PC-3 (cell line): ENCODE measurements around the gene FEM1A. TPM values are rescaled to one million over a fixed set of nuclear protein-coding genes. Genes with fewer than 3 reads are reported as not detected.
A peak's percentile ranks its signal among the peaks of the same experiment; 100 is the strongest.

Source experiments
- ATAC-seq: fragments of 200-7000 bp; cut with Tn5 transposase; 2 replicates; pipeline ENCODE4 v1.9.1; 2020; ENCODE audit warnings: mild to moderate bottlenecking, moderate library complexity
- BruUV-seq: library from RNA; stranded (reverse); fragments of 400-500 nt; replicated peaks from 2 replicates; lab custom pipeline; 2021; lab: Mats Ljungman, UMichigan
- CTCF ChIA-PET: fragments of 300-600 bp; sonication (Branson Sonifier 250); formaldehyde crosslinking; loops from one replicate; lab custom pipeline; 2022; ENCODE audit warnings: antibody characterized with exemption; lab: Charles Lee
- POLR2A ChIA-PET: fragments of 300-600 bp; sonication (Branson Sonifier 250); formaldehyde crosslinking; loops from one replicate; lab custom pipeline; 2022; ENCODE audit warnings: antibody characterized with exemption; ENCODE audit not compliant: unreplicated experiment; lab: Charles Lee
- DNase-seq: peaks from one replicate; pipeline ENCODE4 v3.0.0-alpha.2; 2015
- H2AFZ ChIP-seq: fragments of 300-600 bp; sonication (generic); 2 replicates; pipeline ENCODE4 v1.6.0; 2016; ENCODE audit warnings: antibody characterized with exemption, low read length
- H3F3A ChIP-seq: fragments of 300-600 bp; sonication (generic); one replicate; pipeline ENCODE4 v1.6.0; 2017; ENCODE audit warnings: antibody characterized with exemption, low read length, control low read depth, mild to moderate bottlenecking; ENCODE audit not compliant: unreplicated experiment
- H3K27ac ChIP-seq: fragments of 300-600 bp; sonication (generic); 2 replicates; pipeline ENCODE4 v1.5.1; 2016; ENCODE audit warnings: mild to moderate bottlenecking, low read length
- H3K27me3 ChIP-seq: fragments of 300-600 bp; sonication (generic); 2 replicates; pipeline ENCODE4 v1.6.1; 2016; ENCODE audit warnings: low read length, mixed read lengths
- H3K36me3 ChIP-seq: fragments of 300-600 bp; sonication (generic); 2 replicates; pipeline ENCODE4 v1.6.1; 2016; ENCODE audit warnings: low read depth, mixed run types, low read length, mixed read lengths
- H3K4me1 ChIP-seq: fragments of 300-600 bp; sonication (generic); 2 replicates; pipeline ENCODE4 v1.5.1; 2016; ENCODE audit warnings: low read length; ENCODE audit not compliant: insufficient read depth
- H3K4me2 ChIP-seq: fragments of 300-600 bp; sonication (generic); 2 replicates; pipeline ENCODE4 v1.6.0; 2016; ENCODE audit warnings: low read length
- H3K4me3 ChIP-seq: fragments of 300-600 bp; sonication (generic); 2 replicates; pipeline ENCODE4 v1.5.1; 2016; ENCODE audit warnings: mild to moderate bottlenecking, low read length, mixed read lengths
- H3K79me2 ChIP-seq: fragments of 300-600 bp; sonication (generic); 2 replicates; pipeline ENCODE4 v1.6.1; 2017; ENCODE audit warnings: low read length, mixed read lengths
- H3K9ac ChIP-seq: fragments of 300-600 bp; sonication (generic); 2 replicates; pipeline ENCODE4 v1.6.0; 2016; ENCODE audit warnings: mild to moderate bottlenecking, low read length
- H3K9me2 ChIP-seq: fragments of 300-600 bp; sonication (generic); replicated peaks from 2 replicates; pipeline ENCODE4 v1.6.1; 2016; ENCODE audit warnings: mixed run types, low read length, mixed read lengths
- H3K9me3 ChIP-seq: fragments of 300-600 bp; sonication (generic); 2 replicates; pipeline ENCODE4 v1.6.1; 2016; ENCODE audit warnings: low read length, mixed read lengths
- H4K20me1 ChIP-seq: fragments of 300-600 bp; sonication (generic); 2 replicates; pipeline ENCODE4 v1.6.1; 2016; ENCODE audit warnings: low read length, mixed read lengths
- EZH2 ChIP-seq: fragments of 300-600 bp; sonication (generic); IDR thresholded peaks from one replicate; pipeline ENCODE4 v1.6.1; 2017; ENCODE audit warnings: antibody characterized with exemption, mild to moderate bottlenecking, low read length; ENCODE audit not compliant: unreplicated experiment
- EZH2phosphoT487 ChIP-seq: fragments of 300-600 bp; sonication (generic); IDR thresholded peaks from 2 replicates; pipeline ENCODE4 v1.6.1; 2018; ENCODE audit warnings: mild to moderate bottlenecking, antibody characterized with exemption, low read length, borderline replicate concordance
- intact Hi-C: fragments of 100-400 bp; cut with micrococcal nuclease; formaldehyde crosslinking; loops from 2 replicates; pipeline ENCODE4 v1.9.0; 2023
- total RNA-seq: library from RNA; depleted of rRNA; stranded (reverse); fragments of >200 nt; gene quantifications from 2 replicates; pipeline ENCODE4 v1.2.3, GENCODE V29; 2014
- TF ChIP-seq, protein P1 (sequence below): fragments of 300-600 bp; sonication (generic); conservative IDR thresholded peaks from 2 replicates; pipeline ENCODE4 v1.5.1; 2017; ENCODE audit warnings: antibody characterized with exemption, low read depth, mild to moderate bottlenecking, low read length

Gene FEM1A
- total RNA-seq, 1 experiment from 2014 or later, result 28.1 TPM

- intact Hi-C loops, result no loop called here
- DNase-seq, result peak; percentile 86
- POLR2A ChIA-PET, result no interaction called here
These were observed 3.4 kb downstream of the FEM1A start for GRCh38 chr19:4794971-4795370.

DNA sequence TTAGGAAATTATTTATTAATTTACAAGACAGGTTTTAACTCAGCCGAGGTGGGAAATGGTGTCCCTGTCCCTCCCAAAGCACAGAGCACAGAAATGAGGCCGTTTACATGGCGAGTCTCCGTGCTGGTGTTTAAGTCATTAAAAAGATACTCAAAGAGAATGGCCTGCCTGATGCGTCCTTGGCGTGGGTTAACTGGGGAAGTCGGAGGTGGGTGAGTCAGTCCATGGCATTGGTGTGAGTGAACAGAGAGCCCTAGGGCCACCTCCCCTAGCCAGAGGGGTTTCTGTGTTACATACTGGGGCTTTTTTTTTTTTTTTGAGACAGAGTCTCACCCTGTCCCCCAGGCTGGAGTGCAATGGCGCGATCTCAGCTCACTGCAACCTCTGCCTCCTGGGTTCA, 3.9 kb downstream of the FEM1A start:
- POLR2A ChIA-PET, result no interaction called here
- CTCF ChIA-PET, result no interaction called here
- H3K27ac ChIP-seq, result peak overlapping the region; percentile 28; the same call in 1 of the 2 replicates
- peaks cover 60% of the 10 kb centered on the region for H3K79me2 ChIP-seq
- peak overlapping the region; percentile 100 for H3K4me2 ChIP-seq
- DNase-seq, result peak; percentile 72
- peak overlapping the region; percentile 5; the same call in 1 of the 2 replicates for H3K9ac ChIP-seq
- no peaks in the 10 kb centered on the region for H3K9me2 ChIP-seq
- peaks cover 33% of the 10 kb centered on the region for H3K4me1 ChIP-seq
- H3K36me3 ChIP-seq, result peaks cover 14% of the 10 kb centered on the region; the same call in 1 of the 2 replicates
- peak overlapping the region; percentile 95 for H3K4me3 ChIP-seq
- no peak for TF ChIP-seq EZH2phosphoT487
- TF ChIP-seq, protein P1, sequence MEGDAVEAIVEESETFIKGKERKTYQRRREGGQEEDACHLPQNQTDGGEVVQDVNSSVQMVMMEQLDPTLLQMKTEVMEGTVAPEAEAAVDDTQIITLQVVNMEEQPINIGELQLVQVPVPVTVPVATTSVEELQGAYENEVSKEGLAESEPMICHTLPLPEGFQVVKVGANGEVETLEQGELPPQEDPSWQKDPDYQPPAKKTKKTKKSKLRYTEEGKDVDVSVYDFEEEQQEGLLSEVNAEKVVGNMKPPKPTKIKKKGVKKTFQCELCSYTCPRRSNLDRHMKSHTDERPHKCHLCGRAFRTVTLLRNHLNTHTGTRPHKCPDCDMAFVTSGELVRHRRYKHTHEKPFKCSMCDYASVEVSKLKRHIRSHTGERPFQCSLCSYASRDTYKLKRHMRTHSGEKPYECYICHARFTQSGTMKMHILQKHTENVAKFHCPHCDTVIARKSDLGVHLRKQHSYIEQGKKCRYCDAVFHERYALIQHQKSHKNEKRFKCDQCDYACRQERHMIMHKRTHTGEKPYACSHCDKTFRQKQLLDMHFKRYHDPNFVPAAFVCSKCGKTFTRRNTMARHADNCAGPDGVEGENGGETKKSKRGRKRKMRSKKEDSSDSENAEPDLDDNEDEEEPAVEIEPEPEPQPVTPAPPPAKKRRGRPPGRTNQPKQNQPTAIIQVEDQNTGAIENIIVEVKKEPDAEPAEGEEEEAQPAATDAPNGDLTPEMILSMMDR, result no peak
- no peak for TF ChIP-seq EZH2
- ATAC-seq, result peak; percentile 14
- no TSS peak for BruUV-seq
- H3K9me3 ChIP-seq, result no peaks in the 10 kb centered on the region
- peaks cover 3% of the 10 kb centered on the region for H3F3A ChIP-seq
- H2AFZ ChIP-seq, result no peak overlapping the region
- intact Hi-C loops, result no loop called here
- H3K27me3 ChIP-seq, result no peaks in the 10 kb centered on the region
- H4K20me1 ChIP-seq, result peaks cover 31% of the 10 kb centered on the region

More at GRCh38 chr19:4794971-4795370, 3.4 kb downstream of the FEM1A start:
- Histone ChIP-seq H3K9me2 (no peaks in the 10 kb centered on the region), H2AFZ (no peak overlapping the region), H3K4me1 (peaks cover 29% of the 10 kb centered on the region), H3K27me3 (no peaks in the 10 kb centered on the region), H3K4me2 (peak overlapping the region; percentile 100), H3K79me2 (peaks cover 60% of the 10 kb centered on the region), H3K27ac (peak overlapping the region; percentile 28), H4K20me1 (peaks cover 31% of the 10 kb centered on the region), H3F3A (peaks cover 2% of the 10 kb centered on the region), H3K4me3 (peak overlapping the region; percentile 95), H3K9me3 (no peaks in the 10 kb centered on the region), H3K36me3 (peaks cover 14% of the 10 kb centered on the region; the same call in 1 of the 2 replicates), H3K9ac (peak overlapping the region; percentile 98; the same call in 1 of the 2 replicates)
- BruUV-seq, result no TSS peak
- CTCF ChIA-PET, result no interaction called here
- TF ChIP-seq, protein P1, result no peak
- TF ChIP-seq EZH2phosphoT487 (no peak), EZH2 (no peak)
- no peak for ATAC-seq

GRCh38 chr19:4800591-4801081, 9.1 kb downstream of the FEM1A start:
- Histone ChIP-seq H3K27me3 (no peaks in the 10 kb centered on the region), H3F3A (peaks cover 3% of the 10 kb centered on the region), H3K4me3 (peak overlapping the region; percentile 47), H3K4me1 (peaks cover 16% of the 10 kb centered on the region), H3K9me2 (no peaks in the 10 kb centered on the region), H3K36me3 (peaks cover 8% of the 10 kb centered on the region; the same call in 1 of the 2 replicates), H3K9me3 (no peaks in the 10 kb centered on the region), H2AFZ (peak overlapping the region; percentile 45; the same call in 1 of the 2 replicates), H3K27ac (peak overlapping the region; percentile 42), H3K79me2 (peaks cover 19% of the 10 kb centered on the region), H3K9ac (no peak overlapping the region), H4K20me1 (0 out of 2 replicates have a peak, but pooled peaks cover 10% of the 10 kb centered on the region), H3K4me2 (peak overlapping the region; percentile 74)
- intact Hi-C loops, result no loop called here
- BruUV-seq, result no TSS peak
- CTCF ChIA-PET, result interaction anchor here (0.5 kb wide), 1 partner anchor 264 kb away, joined by 3 read pairs; no protein-coding TSS in a partner anchor
- POLR2A ChIA-PET, result no interaction called here
- DNase-seq (peak; percentile 95), ATAC-seq (peak; percentile 58)
- TF ChIP-seq EZH2phosphoT487 (no peak), EZH2 (no peak)
- TF ChIP-seq, protein P1, result no peak
